ENCODE data around the gene FATE1.

The FATE1 gene

DNA sequence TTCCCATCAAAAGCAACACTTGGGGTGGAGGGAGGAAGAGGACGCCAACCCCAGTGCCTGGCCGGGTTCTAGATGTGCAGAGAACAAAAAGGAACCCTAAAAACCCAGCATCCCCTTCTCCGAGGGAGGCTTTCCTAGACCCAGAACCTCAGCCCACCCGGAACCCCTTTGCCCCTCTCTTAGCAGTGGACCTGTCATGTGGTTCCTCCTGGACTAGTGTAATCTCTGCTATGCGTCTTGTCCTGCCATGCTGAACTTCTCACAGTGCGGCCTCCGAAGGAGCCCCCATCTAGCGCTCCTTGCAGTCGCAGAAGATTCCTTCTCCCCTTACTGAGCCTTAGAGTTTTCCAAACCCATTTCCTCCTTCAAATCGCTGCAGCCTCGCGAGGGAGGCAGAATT is 21.7 kb upstream of the FATE1 start:
- POLR2A ChIA-PET: no interaction called here
- no peak overlapping the region for H3K4me3 ChIP-seq (ENCODE audit: low read depth, low read length)

DNA sequence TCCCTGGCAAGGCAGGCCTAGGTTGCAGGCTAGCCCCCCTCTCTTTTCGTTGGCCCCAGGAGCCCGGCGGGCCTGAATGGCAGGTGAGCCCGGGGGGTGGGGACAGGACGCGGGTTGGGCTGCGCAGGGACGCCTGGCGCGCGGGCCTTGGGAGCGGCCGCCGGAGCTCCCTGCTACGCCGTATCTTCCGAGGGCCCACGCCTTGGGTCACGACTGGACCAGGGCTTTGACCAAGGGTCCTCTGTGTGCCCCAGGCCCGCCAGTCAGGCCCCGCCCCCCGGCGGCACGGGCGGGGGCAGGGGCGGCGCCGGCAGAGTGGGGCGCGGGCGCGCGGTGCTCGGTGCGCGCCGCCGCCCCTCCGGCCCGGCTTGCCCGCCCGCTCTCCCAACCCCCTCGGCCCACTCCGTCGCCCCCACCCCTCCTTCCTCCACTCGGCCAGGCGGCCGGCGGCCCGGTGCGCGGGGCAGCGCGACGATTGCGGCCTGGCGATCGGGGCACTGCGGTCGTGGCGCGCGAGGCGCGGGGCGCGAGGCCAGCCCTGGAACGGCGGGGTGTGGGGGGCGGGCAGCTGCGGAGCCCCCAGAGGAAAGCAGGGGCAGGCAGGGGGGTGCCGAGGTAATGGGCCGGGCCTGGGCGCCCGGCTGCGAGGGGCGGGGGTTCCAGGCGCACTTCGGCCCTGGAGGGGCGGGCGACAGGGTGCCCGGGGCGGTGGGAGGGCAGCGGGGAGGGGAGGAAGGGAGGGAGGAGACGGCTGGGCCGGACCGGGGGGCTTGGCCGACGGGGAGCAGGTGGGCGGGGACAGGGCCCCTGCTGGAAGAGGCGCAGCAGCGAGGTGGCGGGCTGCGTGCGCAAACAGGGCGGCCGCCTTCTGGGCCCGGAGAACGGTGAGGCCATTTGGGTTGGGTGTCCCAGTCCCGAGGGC is 20.9 kb upstream of the FATE1 start, which contains the start of gene PRRG3:
PRRG3 (plus strand) TSS at position 798 of the 922 bp plus-strand sequence. CDS start 3,357 bp downstream, outside the sequence.
- Histone ChIP-seq H3K36me3 (ENCODE audit: control insufficient read depth in 2 of 2, insufficient read depth in 1 of 2, low read length in 2 of 2) (no peaks in the 10 kb centered on the region), H3K9me3 (ENCODE audit: control insufficient read depth, insufficient read depth, low read depth, low read length) (no peaks in the 10 kb centered on the region), H3K27ac (ENCODE audit: extremely low read depth, low read depth, low read length) (no peak within 1 kb of the TSS), H3K4me1 (ENCODE audit: control insufficient read depth, insufficient read depth, low read length) (no peaks in the 10 kb centered on the region), H3K4me3 (ENCODE audit: low read depth, low read length) (no peak within 1 kb of the TSS)
- CTCF ChIA-PET: interaction anchor here (0.7 kb wide), 1 partner anchor 14 kb away, joined by 4 read pairs; no protein-coding TSS in a partner anchor
- POLR2A ChIA-PET: no interaction called here
- no peak for TF ChIP-seq KLF16 (tag by site-specific recombination; IDR thresholded peaks at IDR 0.05)
- no peak for TF ChIP-seq ZNF626 (tag by site-specific recombination; IDR thresholded peaks at IDR 0.05)
- TF ChIP-seq ZBTB1 (tag by site-specific recombination; IDR thresholded peaks at IDR 0.05): no peak
- no peak for TF ChIP-seq ZBTB17 (tag by site-specific recombination; IDR thresholded peaks at IDR 0.05)
- no peak for TF ChIP-seq ZNF555 (tag by site-specific recombination; conservative IDR thresholded peaks at IDR 0.05)
- TF ChIP-seq, protein P1, sequence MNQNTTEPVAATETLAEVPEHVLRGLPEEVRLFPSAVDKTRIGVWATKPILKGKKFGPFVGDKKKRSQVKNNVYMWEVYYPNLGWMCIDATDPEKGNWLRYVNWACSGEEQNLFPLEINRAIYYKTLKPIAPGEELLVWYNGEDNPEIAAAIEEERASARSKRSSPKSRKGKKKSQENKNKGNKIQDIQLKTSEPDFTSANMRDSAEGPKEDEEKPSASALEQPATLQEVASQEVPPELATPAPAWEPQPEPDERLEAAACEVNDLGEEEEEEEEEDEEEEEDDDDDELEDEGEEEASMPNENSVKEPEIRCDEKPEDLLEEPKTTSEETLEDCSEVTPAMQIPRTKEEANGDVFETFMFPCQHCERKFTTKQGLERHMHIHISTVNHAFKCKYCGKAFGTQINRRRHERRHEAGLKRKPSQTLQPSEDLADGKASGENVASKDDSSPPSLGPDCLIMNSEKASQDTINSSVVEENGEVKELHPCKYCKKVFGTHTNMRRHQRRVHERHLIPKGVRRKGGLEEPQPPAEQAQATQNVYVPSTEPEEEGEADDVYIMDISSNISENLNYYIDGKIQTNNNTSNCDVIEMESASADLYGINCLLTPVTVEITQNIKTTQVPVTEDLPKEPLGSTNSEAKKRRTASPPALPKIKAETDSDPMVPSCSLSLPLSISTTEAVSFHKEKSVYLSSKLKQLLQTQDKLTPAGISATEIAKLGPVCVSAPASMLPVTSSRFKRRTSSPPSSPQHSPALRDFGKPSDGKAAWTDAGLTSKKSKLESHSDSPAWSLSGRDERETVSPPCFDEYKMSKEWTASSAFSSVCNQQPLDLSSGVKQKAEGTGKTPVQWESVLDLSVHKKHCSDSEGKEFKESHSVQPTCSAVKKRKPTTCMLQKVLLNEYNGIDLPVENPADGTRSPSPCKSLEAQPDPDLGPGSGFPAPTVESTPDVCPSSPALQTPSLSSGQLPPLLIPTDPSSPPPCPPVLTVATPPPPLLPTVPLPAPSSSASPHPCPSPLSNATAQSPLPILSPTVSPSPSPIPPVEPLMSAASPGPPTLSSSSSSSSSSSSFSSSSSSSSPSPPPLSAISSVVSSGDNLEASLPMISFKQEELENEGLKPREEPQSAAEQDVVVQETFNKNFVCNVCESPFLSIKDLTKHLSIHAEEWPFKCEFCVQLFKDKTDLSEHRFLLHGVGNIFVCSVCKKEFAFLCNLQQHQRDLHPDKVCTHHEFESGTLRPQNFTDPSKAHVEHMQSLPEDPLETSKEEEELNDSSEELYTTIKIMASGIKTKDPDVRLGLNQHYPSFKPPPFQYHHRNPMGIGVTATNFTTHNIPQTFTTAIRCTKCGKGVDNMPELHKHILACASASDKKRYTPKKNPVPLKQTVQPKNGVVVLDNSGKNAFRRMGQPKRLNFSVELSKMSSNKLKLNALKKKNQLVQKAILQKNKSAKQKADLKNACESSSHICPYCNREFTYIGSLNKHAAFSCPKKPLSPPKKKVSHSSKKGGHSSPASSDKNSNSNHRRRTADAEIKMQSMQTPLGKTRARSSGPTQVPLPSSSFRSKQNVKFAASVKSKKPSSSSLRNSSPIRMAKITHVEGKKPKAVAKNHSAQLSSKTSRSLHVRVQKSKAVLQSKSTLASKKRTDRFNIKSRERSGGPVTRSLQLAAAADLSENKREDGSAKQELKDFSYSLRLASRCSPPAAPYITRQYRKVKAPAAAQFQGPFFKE (tag by site-specific recombination; IDR thresholded peaks at IDR 0.05; ENCODE audit: borderline replicate concordance): no peak
- no peak for TF ChIP-seq ZNF138 (tag by site-specific recombination; IDR thresholded peaks at IDR 0.05; ENCODE audit: borderline replicate concordance)
- no peak for TF ChIP-seq ZNF121 (tag by site-specific recombination; IDR thresholded peaks at IDR 0.05)
- TF ChIP-seq, protein P2, sequence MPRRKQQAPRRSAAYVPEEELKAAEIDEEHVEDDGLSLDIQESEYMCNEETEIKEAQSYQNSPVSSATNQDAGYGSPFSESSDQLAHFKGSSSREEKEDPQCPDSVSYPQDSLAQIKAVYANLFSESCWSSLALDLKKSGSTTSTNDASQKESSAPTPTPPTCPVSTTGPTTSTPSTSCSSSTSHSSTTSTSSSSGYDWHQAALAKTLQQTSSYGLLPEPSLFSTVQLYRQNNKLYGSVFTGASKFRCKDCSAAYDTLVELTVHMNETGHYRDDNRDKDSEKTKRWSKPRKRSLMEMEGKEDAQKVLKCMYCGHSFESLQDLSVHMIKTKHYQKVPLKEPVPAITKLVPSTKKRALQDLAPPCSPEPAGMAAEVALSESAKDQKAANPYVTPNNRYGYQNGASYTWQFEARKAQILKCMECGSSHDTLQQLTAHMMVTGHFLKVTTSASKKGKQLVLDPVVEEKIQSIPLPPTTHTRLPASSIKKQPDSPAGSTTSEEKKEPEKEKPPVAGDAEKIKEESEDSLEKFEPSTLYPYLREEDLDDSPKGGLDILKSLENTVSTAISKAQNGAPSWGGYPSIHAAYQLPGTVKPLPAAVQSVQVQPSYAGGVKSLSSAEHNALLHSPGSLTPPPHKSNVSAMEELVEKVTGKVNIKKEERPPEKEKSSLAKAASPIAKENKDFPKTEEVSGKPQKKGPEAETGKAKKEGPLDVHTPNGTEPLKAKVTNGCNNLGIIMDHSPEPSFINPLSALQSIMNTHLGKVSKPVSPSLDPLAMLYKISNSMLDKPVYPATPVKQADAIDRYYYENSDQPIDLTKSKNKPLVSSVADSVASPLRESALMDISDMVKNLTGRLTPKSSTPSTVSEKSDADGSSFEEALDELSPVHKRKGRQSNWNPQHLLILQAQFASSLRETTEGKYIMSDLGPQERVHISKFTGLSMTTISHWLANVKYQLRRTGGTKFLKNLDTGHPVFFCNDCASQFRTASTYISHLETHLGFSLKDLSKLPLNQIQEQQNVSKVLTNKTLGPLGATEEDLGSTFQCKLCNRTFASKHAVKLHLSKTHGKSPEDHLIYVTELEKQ (tag by site-specific recombination; IDR thresholded peaks at IDR 0.05; ENCODE audit: borderline replicate concordance): no peak
- TF ChIP-seq RBAK (tag by site-specific recombination; IDR thresholded peaks at IDR 0.05): no peak

More for the DNA sequence above, 21.7 kb upstream of the FATE1 start:
- TF ChIP-seq ZNF133 (tag by site-specific recombination; IDR thresholded peaks at IDR 0.05) (no peak), YY1 (tag by site-specific recombination; IDR thresholded peaks at IDR 0.05) (no peak), KLF9 (tag by site-specific recombination; IDR thresholded peaks at IDR 0.05; ENCODE audit: low read depth) (no peak)
- TF ChIP-seq, protein P3, sequence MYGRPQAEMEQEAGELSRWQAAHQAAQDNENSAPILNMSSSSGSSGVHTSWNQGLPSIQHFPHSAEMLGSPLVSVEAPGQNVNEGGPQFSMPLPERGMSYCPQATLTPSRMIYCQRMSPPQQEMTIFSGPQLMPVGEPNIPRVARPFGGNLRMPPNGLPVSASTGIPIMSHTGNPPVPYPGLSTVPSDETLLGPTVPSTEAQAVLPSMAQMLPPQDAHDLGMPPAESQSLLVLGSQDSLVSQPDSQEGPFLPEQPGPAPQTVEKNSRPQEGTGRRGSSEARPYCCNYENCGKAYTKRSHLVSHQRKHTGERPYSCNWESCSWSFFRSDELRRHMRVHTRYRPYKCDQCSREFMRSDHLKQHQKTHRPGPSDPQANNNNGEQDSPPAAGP (tag by site-specific recombination; IDR thresholded peaks at IDR 0.05): no peak
- CTCF ChIA-PET: no interaction called here
- Histone ChIP-seq H3K4me1 (ENCODE audit: control insufficient read depth, insufficient read depth, low read length) (no peaks in the 10 kb centered on the region), H3K36me3 (ENCODE audit: control insufficient read depth in 2 of 2, insufficient read depth in 1 of 2, low read length in 2 of 2) (no peaks in the 10 kb centered on the region), H3K27ac (ENCODE audit: extremely low read depth, low read depth, low read length) (no peak overlapping the region), H3K9me3 (ENCODE audit: control insufficient read depth, insufficient read depth, low read depth, low read length) (no peaks in the 10 kb centered on the region)
